Superior temporal gyrus (tissue), 1 donor: ENCODE data around the gene CD3D.
A peak's percentile ranks its signal among the peaks of the same experiment; 100 is the strongest.

Experiments used
- DNase-seq: peaks from one replicate; pipeline ENCODE4 v3.0.0-alpha.2; 2016; ENCODE audit errors: extremely low spot score

CD3D gene

DNA sequence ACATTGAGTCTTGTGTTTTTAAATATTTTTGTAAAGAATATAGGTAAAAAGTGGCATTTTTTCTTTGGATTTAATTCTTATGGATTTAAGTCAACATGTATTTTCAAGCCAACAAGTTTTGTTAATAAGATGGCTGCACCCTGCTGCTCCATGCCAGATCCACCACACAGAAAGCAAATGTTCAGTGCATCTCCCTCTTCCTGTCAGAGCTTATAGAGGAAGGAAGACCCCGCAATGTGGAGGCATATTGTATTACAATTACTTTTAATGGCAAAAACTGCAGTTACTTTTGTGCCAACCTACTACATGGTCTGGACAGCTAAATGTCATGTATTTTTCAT, 38.3 kb downstream of the CD3D start:
- no peak for DNase-seq

DNA sequence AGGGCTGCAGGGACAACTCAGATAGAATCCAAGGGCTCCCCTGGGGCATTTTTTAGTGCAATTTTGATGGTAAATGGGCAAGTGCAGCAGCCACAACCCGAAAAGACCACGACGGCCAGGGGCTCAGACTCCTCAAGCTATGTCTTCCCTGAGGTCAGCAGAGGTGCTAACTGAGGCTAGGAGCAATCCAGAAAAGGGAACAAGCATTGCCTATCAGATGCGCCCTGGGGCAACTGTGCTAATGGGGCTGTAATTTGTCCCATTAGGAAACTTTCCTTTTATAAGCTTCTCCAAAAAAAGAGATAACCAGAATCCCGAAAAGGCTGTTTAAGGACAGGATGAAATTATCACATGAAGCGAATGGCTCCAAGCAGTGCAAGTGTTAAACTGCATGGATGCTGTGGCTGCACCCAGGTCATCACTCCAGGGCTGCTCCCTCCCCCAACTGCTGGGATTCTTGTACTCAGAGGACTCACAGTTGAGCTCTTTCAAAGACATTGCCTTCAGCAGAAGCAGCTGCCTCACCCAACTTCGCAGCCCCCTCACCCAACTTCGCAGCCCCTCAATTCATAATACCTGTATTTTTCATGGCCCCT, 40.8 kb downstream of the CD3D start:
- no peak for DNase-seq

DNA sequence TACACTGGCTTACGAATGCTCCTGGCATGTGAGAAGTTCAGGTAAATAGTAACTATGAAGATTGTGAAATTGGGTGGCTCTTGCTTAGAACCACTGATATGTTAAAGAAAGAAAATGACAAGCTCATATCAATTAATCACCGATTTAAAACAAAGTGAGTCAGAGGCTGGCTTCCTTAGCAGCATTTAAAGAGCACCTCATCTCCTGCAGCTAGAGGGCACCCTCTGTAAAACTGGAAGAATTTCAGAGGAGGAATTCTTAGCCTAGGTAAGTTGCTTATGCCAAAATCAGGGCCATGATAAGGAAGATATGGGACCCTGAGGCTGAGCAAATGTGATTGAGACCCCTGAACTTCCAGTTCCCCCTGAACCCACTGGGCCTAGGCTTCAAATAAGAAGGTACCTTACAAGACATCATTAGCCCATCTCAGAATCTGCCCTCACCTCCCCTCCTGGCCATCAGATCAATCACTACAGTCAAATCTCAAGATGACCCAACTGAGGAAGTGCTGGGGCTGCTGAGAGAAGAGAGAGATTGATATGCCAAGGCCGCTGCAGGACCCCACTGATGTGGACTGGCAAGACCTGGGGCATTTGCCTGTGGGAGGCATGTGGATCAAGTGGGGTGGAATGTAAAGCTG, 46.6 kb downstream of the CD3D start:
- no peak for DNase-seq

DNA sequence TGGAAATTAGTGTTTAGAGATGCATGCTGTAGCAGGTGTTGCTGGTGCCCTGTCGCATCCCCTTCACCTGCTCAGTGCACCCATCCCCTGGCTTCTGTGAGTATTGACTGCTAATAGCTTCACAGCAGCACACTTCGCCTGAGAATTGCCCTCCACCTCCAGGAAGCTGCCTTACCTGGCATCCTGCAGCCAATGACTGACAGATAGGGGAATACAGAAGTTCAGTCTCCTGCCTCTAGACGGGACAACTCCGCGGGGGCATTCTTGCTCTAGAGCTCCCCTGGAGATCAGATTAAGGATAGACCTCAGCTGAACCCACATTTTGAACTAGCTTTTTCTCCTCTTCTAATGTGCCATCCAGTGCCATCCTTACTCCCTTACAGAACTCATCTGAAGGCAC, 47.3 kb downstream of the CD3D start:
- DNase-seq: no peak

DNA sequence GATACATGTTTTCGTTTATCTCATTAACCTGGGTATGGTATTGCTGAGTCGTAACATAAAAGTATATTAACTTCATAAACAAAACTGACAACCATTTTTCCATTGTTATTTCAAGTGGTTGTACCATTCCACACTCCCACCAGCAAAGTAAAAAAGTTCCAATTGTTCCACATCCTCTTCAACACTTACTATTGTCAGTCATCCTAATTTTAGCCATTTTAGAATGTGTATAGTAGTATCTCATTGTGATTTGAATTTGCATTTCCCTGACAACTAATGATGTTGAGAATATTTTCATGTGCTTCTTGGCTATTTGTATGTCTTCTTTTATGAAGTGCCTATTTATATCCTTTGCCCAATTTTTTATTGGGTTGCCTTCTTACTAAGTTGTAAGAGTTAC, 48.5 kb downstream of the CD3D start:
- DNase-seq: no peak

DNA sequence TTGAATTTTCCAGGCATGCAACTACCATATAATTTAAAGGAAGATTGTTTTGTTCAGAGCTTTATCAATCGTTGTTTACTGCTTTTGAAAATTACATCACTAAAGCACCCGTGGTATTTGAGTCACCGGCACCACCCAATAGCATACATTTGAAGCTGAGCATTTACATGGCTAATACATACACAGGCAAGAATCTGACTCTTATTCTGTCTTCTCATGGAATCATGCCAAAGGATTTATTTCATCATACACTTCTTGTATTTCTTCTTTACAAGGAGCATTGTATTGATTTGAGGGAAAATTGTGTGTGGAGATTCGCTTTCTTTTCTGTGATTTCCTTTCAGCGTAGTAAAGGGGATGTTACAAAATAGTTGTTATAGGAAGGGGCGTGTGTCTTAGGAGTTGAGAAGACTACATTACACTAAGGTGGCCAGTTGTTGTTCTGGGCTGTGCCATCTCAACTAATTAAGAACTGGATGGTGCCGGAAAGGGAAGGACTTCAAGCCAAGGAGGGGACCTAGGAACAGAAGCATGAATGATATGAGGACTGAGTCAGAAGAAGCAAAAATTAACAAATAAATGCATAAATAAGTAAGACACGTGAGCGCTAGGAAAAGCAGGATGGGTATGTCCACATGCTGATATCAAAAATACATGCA, 50.9 kb downstream of the CD3D start:
- no peak for DNase-seq

DNA sequence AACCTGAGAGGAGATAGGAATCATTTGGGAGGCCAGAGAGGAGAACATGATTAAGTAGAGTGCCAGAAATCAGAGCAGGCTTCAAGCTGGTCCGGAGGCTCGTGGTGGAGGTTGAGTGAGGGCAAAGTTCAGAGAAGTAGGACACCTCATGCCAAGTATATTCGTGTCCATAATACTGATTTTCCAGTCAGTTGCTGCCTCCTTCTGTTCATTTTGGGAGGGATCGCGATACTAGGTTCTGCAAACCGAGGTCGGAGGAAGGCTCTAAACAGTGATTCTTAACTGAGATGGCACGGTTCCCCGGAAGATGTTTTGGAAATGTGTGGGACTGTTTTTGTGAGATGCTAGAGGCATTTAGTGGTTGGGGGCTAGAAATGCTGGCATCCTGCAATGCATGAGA, 51.6 kb downstream of the CD3D start:
- peak; percentile 42 for DNase-seq

DNA sequence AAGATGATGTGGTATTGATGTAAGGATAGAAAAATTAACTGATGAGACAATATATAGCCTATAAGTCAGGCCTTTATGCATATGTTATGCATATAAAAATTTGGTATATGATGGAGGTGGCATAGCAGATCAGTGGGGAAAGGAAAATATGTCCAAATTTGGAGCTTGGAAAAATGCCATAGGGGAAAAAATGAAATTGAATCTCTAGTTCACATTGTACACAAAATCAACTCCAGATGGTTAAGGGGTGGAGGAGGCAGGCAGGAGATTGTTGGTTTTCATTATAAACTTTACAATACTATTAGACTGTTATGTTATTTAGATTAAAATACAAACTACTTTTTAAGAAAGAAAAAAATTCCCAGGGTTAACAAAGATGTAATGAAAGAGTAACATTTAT, 53.1 kb downstream of the CD3D start:
- DNase-seq: no peak
